NCI-H1417 treated with DMSO at 0.1 percent for 48 hours (cell line): ENCODE data around the gene CDK9.
"Not testable (repeated sequence)": the region's sequence is repeated elsewhere in the genome, so short reads cannot be mapped to it uniquely, and the experiment has no call there.

Source experiments
- DNase-seq: peaks from one replicate; lab custom pipeline; 2025; lab: John Stamatoyannopoulos, UW

The CDK9 gene

GRCh38 chr9:127825319-127826051 lies 39.7 kb downstream of the CDK9 start:
- no peak for DNase-seq

- no peak for DNase-seq
Observed at GRCh38 chr9:127826253-127826913, 40.5 kb downstream of the CDK9 start.

GRCh38 chr9:127828262-127829031 lies 42.6 kb downstream of the CDK9 start:
- no peak for DNase-seq

GRCh38 chr9:127829205-127829906 lies 43.5 kb downstream of the CDK9 start:
- DNase-seq = no peak

GRCh38 chr9:127832248-127832647 lies 46.4 kb downstream of the CDK9 start:
- no peak for DNase-seq

- DNase-seq = no peak
Observed at GRCh38 chr9:127833555-127833954, 47.7 kb downstream of the CDK9 start.

GRCh38 chr9:127835991-127836516 lies 50.2 kb downstream of the CDK9 start:
- DNase-seq = no peak

- DNase-seq = not testable (repeated sequence)
Observed at GRCh38 chr9:127836561-127836960, 50.7 kb downstream of the CDK9 start.

GRCh38 chr9:127837346-127837745 lies 51.5 kb downstream of the CDK9 start:
- no peak for DNase-seq

- no peak for DNase-seq
Observed at GRCh38 chr9:127838375-127839078, 52.7 kb downstream of the CDK9 start.
